ENCODE data around the gene SRGAP3.
A peak's percentile ranks its signal among the peaks of the same experiment; 100 is the strongest.
"Not testable (repeated sequence)": the region's sequence is repeated elsewhere in the genome, so short reads cannot be mapped to it uniquely, and the experiment has no call there.

The SRGAP3 gene

GRCh38 chr3:9249273-9250192 is at the start of gene SRGAP3:
Gene SRGAP3 (minus strand): TSS chr3:9249646. CDS start chr3:9248951, 695 bp downstream.
- TF ChIP-seq CTCF (IDR thresholded peaks at IDR 0.05; ENCODE audit: low read length, missing control alignments): peak; percentile 40
- H3K4me3 ChIP-seq (replicated peaks; ENCODE audit: low read depth, low read length): peak within 1 kb of the TSS; percentile 54
- peak; percentile 87 for DNase-seq (ENCODE audit: low read depth)

- no peak for DNase-seq (ENCODE audit: low read depth)
- no peak for TF ChIP-seq CTCF (IDR thresholded peaks at IDR 0.05; ENCODE audit: low read length, missing control alignments)
- H3K4me3 ChIP-seq (replicated peaks; ENCODE audit: low read depth, low read length): no peak overlapping the region
Observed at GRCh38 chr3:9298236-9298635, 48.8 kb upstream of the SRGAP3 start.

GRCh38 chr3:9296241-9296640 is 46.8 kb upstream of the SRGAP3 start:
- no peak for DNase-seq (ENCODE audit: low read depth)
- H3K4me3 ChIP-seq (replicated peaks; ENCODE audit: low read depth, low read length): no peak overlapping the region
- no peak for TF ChIP-seq CTCF (IDR thresholded peaks at IDR 0.05; ENCODE audit: low read length, missing control alignments)

- no peak for TF ChIP-seq CTCF (IDR thresholded peaks at IDR 0.05; ENCODE audit: low read length, missing control alignments)
- DNase-seq (ENCODE audit: low read depth): no peak
Observed at GRCh38 chr3:9295007-9295406, 45.6 kb upstream of the SRGAP3 start.

GRCh38 chr3:9293953-9294352 is 44.5 kb upstream of the SRGAP3 start:
- not testable (repeated sequence) for DNase-seq (ENCODE audit: low read depth); H3K4me3 ChIP-seq (replicated peaks; ENCODE audit: low read depth, low read length)

More at GRCh38 chr3:9295007-9295406, 45.6 kb upstream of the SRGAP3 start:
- H3K4me3 ChIP-seq (replicated peaks; ENCODE audit: low read depth, low read length): no peak overlapping the region

- no peak for DNase-seq (ENCODE audit: low read depth)
- TF ChIP-seq CTCF (IDR thresholded peaks at IDR 0.05; ENCODE audit: low read length, missing control alignments): no peak
- no peak overlapping the region for H3K4me3 ChIP-seq (replicated peaks; ENCODE audit: low read depth, low read length)
Observed at GRCh38 chr3:9293076-9293475, 43.6 kb upstream of the SRGAP3 start.

- DNase-seq (ENCODE audit: low read depth): no peak
- no peak for TF ChIP-seq CTCF (IDR thresholded peaks at IDR 0.05; ENCODE audit: low read length, missing control alignments)
- no peak overlapping the region for H3K4me3 ChIP-seq (replicated peaks; ENCODE audit: low read depth, low read length)
Observed at GRCh38 chr3:9292516-9292915, 43.1 kb upstream of the SRGAP3 start.
